K562 (cell line): ENCODE data around the gene S100A2. TPM values are rescaled to one million over a fixed set of nuclear protein-coding genes. Genes with fewer than 3 reads are reported as not detected.

ENCODE experiments used
- ARID3A ChIP-seq: IDR thresholded peaks from 2 replicates; pipeline ENCODE4 v1.6.1; 2012; ENCODE audit warnings: low read depth, low read length, improper control_type of control experiment, borderline replicate concordance
- RBFOX2 ChIP-seq: fragments of 200-400 bp; formaldehyde crosslinking; IDR thresholded peaks from 2 replicates; pipeline ENCODE4 v1.6.1; 2017; ENCODE audit warnings: low read depth, mild to moderate bottlenecking, low read length, moderate library complexity
- ZBTB49 ChIP-seq: sonication (generic); formaldehyde crosslinking; IDR thresholded peaks from 2 replicates; pipeline ENCODE4 v1.8.0; 2022; ENCODE audit warnings: missing genetic modification reagents, mild to moderate bottlenecking, borderline replicate concordance
- polyA plus RNA-seq, 8 experiments: library from polyadenylated mRNA; depleted of rRNA in 4 of 8; stranded (reverse) in 5 of 8; unstranded in 3 of 8; fragments of >200 nt; fragmentation: Nextera tagmentation in 2 of 8; fragmentation: Illumina TruSeq in 1 of 8; extraction: Ambion mirVana in 2 of 8; extraction: Trizol in 1 of 8; gene quantifications; 2 replicates each; pipeline versions ENCODE4 v1.2.1 to v1.2.3, GENCODE V29; 2011 to 2014; ENCODE audit warnings: inconsistent platforms in 1 of 8, missing spikeins in 1 of 8
- total RNA-seq, 7 experiments: library from RNA; depleted of rRNA in 6 of 7; stranded (reverse); fragments of >200 nt in 6 of 7; fragmentation: Illumina TruSeq in 2 of 7; extraction: Trizol in 2 of 7; gene quantifications; 2 replicates each; pipeline versions ENCODE4 v1.2.1 to v1.2.3, GENCODE V29; 2011 to 2021; ENCODE audit warnings: low replicate concordance in 1 of 7

Gene S100A2
- total and polyA plus RNA-seq, 9 of the 15 experiments (the other 6 are each of a cell fraction or from before 2014, with no cell fraction given), result 0.28 to 0.65 (median 0.44) TPM; not detected in 4

GRCh38 chr1:153608742-153609584, 43.3 kb upstream of the S100A2 start (continued):
- TF ChIP-seq RBFOX2, result peak; percentile 65
- no peak for TF ChIP-seq ZBTB49 (CRISPR knock-in tag)
- TF ChIP-seq ARID3A, result no peak
